Ishikawa (cell line): ENCODE measurements around the gene SLC6A19.

Experiments used
- CEBPB ChIP-seq: IDR thresholded peaks from 2 replicates; pipeline ENCODE4 v1.6.1; 2012
- CREB1 ChIP-seq: IDR thresholded peaks from 2 replicates; pipeline ENCODE4 v1.6.1; 2012; ENCODE audit warnings: low read depth
- EGR1 ChIP-seq: IDR thresholded peaks from 2 replicates; pipeline ENCODE4 v1.6.1; 2012
- EP300 ChIP-seq: IDR thresholded peaks from 2 replicates; pipeline ENCODE4 v1.6.1; 2012; ENCODE audit warnings: borderline replicate concordance
- FOXM1 ChIP-seq: IDR thresholded peaks from 2 replicates; pipeline ENCODE4 v1.6.1; 2012; ENCODE audit warnings: low read depth, borderline replicate concordance
- RAD21 ChIP-seq: IDR thresholded peaks from 2 replicates; pipeline ENCODE4 v1.6.1; 2012; ENCODE audit warnings: low read depth
- TAF1 ChIP-seq: IDR thresholded peaks from 2 replicates; pipeline ENCODE4 v1.6.1; 2012; ENCODE audit warnings: low read depth, mild to moderate bottlenecking
- TCF12 ChIP-seq: IDR thresholded peaks from 2 replicates; pipeline ENCODE4 v1.6.1; 2012; ENCODE audit warnings: low read depth
- TEAD4 ChIP-seq: IDR thresholded peaks from 2 replicates; pipeline ENCODE4 v1.6.1; 2012
- USF1 ChIP-seq: IDR thresholded peaks from 2 replicates; pipeline ENCODE4 v1.6.1; 2012
- TF ChIP-seq, protein P1 (sequence below): IDR thresholded peaks from 2 replicates; pipeline ENCODE4 v1.6.1; 2012
- TF ChIP-seq, protein P2 (sequence below): IDR thresholded peaks from 2 replicates; pipeline ENCODE4 v1.6.1; 2012; ENCODE audit warnings: low read depth, mild to moderate bottlenecking

- TF ChIP-seq FOXM1 = no peak
- TF ChIP-seq EP300 = no peak
- TF ChIP-seq CREB1 = no peak
- TF ChIP-seq TCF12 = no peak
- TF ChIP-seq, protein P1, sequence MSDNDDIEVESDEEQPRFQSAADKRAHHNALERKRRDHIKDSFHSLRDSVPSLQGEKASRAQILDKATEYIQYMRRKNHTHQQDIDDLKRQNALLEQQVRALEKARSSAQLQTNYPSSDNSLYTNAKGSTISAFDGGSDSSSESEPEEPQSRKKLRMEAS = no peak
- no peak for TF ChIP-seq USF1
- TF ChIP-seq, protein P2, sequence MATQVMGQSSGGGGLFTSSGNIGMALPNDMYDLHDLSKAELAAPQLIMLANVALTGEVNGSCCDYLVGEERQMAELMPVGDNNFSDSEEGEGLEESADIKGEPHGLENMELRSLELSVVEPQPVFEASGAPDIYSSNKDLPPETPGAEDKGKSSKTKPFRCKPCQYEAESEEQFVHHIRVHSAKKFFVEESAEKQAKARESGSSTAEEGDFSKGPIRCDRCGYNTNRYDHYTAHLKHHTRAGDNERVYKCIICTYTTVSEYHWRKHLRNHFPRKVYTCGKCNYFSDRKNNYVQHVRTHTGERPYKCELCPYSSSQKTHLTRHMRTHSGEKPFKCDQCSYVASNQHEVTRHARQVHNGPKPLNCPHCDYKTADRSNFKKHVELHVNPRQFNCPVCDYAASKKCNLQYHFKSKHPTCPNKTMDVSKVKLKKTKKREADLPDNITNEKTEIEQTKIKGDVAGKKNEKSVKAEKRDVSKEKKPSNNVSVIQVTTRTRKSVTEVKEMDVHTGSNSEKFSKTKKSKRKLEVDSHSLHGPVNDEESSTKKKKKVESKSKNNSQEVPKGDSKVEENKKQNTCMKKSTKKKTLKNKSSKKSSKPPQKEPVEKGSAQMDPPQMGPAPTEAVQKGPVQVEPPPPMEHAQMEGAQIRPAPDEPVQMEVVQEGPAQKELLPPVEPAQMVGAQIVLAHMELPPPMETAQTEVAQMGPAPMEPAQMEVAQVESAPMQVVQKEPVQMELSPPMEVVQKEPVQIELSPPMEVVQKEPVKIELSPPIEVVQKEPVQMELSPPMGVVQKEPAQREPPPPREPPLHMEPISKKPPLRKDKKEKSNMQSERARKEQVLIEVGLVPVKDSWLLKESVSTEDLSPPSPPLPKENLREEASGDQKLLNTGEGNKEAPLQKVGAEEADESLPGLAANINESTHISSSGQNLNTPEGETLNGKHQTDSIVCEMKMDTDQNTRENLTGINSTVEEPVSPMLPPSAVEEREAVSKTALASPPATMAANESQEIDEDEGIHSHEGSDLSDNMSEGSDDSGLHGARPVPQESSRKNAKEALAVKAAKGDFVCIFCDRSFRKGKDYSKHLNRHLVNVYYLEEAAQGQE = no peak
- no peak for TF ChIP-seq TAF1
- no peak for TF ChIP-seq RAD21
- no peak for TF ChIP-seq CEBPB
- TF ChIP-seq EGR1 = no peak
- TF ChIP-seq TEAD4 = no peak
Measured at GRCh38 chr5:1195916-1196315, 5.5 kb upstream of the SLC6A19 start.
